Panc1 (cell line): ENCODE measurements around the gene PARD3.

ENCODE experiments used
- POLR2AphosphoS5 ChIP-seq: IDR thresholded peaks from 2 replicates; pipeline ENCODE4 v1.6.1; 2012; ENCODE audit warnings: mild to moderate bottlenecking, low read depth, low read length, moderate library complexity
- TF ChIP-seq, protein P1 (sequence below): fragments of 450-650 bp; IDR thresholded peaks from 2 replicates; pipeline ENCODE4 v1.5.1; 2017; ENCODE audit warnings: mild to moderate bottlenecking

DNA sequence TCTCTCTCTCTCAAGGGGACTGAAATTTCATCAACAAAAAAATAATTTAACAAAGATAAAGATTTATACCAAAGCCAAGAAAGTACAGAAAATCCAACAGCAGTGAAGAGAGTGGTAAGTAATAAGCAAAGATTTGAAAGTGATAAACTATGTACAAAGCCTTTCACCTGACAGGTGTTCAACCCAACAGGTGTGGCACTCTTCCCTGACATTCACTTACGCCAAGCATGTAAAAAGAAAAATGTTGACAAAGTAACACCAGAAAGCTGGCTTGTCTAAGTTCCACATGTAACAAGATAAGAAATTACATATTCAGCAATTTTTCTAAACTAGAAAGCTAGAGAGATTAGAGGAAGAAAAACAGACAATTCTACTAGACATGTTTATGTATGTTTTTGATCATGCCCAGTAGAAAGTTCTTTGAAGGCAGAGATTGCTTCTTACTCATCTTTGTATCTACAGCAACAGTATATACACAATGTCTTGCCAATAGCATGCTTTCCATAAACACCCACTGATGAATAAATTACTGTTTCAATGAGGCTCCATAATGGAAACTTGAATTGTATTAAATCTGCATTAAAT is 468.5 kb downstream of the PARD3 start:
- TF ChIP-seq, protein P1, sequence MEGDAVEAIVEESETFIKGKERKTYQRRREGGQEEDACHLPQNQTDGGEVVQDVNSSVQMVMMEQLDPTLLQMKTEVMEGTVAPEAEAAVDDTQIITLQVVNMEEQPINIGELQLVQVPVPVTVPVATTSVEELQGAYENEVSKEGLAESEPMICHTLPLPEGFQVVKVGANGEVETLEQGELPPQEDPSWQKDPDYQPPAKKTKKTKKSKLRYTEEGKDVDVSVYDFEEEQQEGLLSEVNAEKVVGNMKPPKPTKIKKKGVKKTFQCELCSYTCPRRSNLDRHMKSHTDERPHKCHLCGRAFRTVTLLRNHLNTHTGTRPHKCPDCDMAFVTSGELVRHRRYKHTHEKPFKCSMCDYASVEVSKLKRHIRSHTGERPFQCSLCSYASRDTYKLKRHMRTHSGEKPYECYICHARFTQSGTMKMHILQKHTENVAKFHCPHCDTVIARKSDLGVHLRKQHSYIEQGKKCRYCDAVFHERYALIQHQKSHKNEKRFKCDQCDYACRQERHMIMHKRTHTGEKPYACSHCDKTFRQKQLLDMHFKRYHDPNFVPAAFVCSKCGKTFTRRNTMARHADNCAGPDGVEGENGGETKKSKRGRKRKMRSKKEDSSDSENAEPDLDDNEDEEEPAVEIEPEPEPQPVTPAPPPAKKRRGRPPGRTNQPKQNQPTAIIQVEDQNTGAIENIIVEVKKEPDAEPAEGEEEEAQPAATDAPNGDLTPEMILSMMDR: no peak
- TF ChIP-seq POLR2AphosphoS5: no peak
